ENCODE data around the gene TCF23.
"Not testable (repeated sequence)": the region's sequence is repeated elsewhere in the genome, so short reads cannot be mapped to it uniquely, and the experiment has no call there.

The TCF23 gene

DNA sequence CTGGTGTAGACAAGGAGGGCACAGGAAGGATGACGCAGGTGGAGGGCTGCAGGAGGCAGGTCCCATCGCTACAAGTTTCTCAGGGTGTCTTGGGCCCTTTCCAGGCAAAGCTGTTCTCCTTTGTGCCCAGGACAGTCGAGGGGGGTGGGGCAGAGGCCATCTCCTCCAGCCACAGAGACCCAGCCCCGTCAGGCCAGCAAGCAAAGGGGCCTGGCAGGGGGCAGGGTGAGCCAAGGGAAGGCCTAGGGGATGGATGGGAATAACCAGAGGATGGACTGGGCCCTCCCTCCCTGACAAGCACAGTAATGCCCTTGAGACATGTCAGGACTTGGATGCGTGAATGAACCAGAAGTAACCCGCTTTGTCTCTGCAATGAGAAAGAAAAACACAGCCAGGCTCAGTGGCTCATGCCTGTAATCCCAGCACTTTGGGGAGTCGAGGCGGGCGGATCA lies 6.3 kb downstream of the TCF23 start:
- DNase-seq, result no peak

DNA sequence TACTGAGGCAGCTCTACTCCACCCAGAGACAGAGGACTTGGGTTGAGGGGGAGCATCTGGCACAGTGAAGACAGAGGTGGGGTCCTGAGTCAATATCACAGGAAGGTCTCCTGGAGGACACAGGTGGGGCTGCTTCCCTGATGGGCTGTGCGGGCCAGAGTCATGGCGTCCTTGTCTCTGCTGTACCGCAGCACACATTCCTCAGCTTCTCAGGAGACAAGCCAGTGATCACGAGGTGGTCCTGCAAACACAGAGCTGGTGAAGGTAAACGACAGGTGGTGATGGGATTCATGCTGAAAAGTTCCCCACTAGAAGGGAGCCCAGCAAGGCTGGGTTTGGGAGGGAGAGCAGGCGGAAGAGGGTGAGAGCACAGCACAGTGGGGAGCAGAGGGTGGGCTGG lies 9.7 kb downstream of the TCF23 start:
- DNase-seq, result no peak

DNA sequence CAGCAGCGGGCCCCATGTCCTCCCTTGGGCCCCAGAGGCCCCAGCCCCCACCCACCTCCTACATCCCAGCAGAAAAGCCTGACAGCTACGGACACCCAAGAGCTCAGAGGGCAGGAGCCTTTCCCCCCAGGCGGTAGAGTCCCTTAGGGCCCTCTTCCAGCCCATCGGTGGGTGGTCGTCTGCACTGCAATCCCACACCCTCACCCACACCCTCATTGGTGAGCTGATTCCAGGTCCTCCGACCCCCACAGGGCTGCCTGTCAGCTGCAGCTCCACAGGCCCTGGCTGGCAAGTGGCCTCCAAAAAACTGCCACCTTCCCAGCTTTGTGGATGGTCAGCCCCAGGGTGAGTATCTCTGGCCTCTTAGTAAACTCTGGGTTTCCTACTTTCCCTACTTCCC lies 10.5 kb downstream of the TCF23 start:
- no peak for DNase-seq

DNA sequence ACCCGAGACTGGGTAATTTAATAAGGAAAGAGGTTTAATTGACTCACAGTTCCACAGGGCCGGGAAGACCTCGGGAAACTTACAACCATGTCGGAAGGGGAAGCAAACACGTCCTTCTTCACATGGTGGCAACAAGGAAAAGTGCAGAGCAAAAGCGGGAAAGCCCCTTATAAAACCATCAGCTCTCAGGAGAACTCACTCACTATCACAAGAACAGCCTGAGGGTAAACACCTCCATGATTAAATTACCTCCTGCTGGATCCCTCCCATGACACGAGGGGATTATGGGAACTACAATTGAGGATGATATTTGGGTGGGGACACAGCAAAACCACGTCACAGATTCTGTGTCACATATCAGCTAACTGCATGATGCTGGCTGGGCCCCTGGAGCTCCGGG lies 11.4 kb downstream of the TCF23 start:
- DNase-seq, result no peak

DNA sequence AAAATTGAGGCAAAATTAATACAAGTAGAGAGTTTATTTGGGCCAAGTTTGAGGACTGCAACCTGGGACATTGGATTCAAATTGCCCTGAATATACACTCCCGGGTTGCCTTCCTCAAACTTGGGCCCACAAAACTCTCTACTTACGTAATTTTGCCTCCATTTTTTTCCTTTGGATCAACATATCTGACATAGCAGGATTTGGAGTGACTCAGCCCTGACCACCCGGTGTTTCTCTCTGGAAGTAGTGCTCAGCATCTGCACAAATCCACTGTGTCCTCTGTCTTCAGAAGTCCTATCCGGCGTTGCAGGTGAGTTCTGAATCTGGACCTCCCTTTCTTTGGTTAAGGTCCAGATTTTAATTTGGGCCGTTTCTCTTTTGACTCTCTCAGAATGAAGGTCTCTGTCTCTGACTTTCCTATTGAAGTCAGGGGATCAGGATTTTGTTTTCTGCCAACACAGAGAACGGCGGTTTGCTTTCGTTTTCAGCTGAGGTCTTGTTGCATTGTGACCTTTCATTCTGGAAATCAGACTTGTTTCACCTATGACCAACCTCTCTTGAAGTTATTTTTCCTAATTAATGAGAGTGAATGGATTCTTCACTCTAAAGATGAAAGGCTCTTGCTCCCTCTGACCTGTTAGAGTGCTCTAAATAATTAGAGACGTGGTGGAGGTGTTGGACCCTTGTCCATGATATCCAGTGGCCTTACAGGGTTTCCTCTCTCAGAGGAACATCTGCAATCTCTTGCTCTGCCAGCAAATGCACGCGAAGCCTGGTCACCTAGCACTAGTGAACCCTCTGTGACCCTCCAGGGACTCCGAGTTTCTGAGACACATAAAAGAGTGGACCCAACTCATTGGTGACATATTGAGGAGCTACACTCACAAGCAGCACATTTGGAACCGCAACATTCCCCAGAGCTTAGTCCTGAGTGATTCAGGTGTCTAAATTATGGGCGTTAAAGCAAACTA lies 13.6 kb downstream of the TCF23 start:
- no peak for DNase-seq

DNA sequence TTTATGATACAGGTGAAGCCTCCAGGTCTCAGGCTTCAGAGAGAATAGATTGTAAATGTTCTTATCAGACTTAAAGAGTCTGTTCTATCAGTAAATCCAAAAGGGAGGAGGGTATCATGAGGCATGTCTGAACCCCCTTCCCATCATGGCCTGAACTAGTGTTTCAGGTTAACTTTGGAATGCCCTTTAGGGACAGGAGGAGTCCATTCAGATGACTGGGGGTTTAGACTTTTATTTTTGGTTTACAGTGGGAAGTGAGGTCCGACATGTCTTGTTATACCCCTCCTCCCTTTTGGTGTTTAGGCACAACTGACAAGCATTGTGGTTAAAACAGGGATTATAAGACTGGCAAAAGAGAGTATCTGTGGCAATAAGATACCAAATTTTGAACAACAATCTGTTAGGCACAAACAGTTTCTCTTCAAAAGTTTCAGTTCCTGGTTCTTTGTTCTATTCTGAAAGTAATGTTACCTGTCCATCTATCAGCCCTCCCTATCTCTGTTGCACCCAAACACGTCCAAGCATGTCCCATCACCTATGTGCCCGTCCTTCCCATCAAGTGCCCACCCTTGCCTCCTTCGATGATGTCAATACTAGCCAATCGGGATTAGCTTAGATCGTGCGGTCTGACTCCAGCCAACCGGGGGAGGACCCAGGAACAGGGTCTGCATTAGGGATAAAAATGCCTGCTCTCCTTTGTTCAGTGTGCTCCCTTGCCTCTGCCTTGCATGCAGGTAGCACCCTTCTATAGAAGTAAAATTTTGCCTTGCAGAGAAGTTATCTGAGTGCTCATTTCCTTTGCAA lies 16.4 kb downstream of the TCF23 start:
- DNase-seq, result no peak

DNA sequence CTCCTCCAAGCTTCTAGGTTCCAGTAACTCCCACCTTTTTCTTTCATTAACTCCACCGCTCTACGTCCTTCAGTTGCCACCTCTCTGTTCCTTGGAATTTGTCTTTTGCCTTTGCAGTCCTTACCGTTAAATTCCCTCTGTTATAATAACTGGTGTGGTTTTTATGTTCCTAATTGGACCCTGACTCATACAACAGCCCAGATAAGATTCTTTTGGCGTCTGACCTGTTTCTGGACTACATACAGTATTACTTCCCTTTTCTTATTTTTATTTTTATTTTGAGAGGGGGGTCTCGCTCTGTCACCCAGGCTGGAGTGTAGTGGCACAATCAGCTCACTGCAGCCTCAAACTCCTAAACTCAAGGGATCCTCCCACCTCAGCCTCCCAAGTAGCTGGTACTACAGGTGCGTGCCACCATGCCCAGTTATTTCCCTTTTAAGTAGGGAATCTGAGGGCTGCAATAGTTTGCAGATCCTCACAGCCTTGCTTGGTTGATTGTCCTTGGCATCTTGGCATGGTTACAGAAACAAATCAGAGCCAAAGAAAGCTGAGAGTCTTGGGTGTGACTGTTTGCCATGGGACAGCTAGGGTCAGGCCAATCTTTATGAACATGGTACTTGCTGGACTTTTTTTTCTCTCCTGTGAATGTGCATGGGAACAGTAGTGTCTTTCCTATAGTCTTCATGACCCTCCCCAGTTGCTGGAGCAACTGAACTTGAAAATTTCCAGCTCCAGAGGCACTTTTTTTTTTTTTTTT lies 22.0 kb downstream of the TCF23 start:
- no peak for DNase-seq

DNA sequence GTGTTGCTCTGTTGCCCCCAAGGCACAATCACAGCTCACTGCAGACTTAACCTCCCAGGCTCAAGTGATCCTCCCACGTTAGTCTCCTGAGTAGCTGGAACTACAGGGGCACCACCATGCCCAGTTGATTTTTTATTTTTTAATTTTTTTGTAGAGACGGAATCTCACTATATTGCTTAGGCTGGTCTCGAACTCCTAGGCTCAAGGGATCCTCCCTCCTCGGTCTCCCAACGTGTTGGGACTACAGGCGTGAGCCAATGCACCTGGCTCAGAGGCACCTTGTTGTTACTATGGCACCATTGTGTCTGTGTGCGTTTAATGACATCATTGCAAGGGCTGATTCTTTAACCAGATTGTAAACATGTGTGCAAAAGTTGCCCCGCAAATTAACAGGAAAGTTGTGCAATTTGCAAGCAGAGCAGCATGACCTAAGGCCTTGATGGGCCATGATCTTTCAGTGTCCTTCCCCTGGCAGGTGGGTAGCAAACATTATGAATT lies 22.6 kb downstream of the TCF23 start:
- no peak for DNase-seq

DNA sequence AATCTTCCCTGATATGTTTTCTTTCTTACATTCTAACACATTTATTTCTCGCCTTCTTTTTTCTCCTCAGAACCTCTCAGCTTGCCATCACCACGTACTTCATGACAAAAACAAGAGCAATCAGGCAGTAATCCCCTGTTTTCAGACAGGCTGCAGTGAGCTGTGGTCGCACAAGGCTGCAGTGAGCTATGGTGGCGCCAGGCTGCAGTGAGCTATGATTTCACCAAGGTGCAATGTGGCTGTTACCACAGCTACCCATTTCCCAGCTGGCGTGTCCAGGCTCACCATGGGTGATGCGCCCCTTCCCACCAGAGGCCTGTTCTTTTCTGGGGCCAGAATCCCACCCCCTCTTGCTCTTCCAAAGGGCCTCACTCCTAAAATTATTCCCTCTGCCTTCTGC lies 25.8 kb downstream of the TCF23 start:
- no peak for DNase-seq

DNA sequence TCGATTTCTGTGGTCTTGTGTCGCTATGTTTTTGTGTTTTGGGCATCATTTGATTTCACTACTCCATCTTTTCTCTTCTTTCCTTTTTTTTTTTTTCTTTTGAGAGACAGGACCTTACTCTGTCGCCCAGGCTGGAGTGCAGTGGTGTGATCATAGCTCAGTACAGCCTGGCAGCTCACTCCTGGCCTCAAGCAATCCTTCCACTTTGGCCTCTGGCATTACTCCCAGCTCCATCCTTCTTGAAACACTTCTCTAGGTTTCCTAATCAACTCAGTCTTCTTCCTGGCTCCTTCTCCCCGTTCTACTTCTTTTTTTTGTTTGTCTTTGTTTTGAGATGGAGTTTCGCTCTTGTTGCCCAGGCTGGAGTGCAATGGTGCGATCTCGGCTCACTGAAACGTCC lies 26.5 kb downstream of the TCF23 start:
- DNase-seq, result no peak

DNA sequence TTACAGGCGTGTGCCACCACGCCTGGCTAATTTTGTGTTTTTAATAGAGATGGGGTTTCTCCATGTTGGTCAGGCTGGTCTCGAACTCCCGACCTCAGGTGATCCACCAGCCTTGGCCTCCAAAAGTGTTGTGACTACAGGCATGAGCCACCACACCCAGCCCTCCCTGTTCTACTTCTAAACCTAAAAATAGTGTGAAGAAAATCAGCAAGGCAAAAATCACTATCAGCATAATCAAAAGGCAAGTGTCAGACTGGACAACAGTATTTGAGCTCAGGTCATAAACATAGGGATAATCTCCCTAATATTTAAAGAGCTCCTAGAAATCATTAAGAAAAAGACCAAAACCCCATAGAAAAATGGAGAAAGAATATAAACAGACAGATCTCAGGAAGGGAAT lies 27.0 kb downstream of the TCF23 start:
- not testable (repeated sequence) for DNase-seq

DNA sequence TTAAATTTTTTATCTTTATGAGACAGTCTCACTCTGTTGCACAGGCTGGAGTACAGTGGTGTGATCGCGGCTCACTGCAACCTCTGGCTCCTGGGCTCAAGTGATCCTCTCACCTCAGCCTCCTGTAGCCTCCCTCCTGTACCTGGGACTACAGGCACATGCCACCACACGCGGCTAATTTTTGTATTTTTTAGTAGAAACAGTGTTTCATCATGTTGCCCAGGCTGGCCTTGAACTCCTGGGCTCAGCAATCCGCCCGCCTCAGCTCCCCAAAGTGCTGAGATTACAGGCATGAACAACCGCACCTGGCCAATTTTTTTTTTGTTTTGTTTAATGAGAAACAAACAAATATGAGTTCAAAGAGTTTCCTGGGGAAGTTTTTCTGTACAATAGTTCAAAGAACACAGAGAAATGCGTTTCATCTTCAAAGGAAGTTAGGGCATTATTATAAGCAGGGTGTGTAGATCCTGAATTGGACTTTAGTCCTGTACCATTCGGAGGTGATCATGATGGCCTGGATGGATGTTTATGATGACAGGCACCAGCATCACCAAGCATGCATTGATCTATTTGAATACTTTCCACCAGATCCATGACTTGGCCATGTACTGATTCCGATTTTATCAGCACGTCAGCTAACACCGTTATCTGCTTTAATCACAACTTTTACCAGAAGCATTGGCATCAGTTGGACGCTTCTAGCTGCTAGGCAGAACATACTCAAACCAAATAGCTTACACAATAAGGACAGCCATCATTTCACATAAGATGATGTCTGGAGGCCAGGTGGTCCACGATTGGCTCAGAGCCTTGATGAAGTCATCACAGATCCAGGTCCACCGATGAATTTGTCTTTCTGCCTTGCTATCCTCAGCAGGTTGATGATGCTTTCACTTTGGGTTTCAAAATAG lies 28.9 kb downstream of the TCF23 start:
- DNase-seq, result no peak

DNA sequence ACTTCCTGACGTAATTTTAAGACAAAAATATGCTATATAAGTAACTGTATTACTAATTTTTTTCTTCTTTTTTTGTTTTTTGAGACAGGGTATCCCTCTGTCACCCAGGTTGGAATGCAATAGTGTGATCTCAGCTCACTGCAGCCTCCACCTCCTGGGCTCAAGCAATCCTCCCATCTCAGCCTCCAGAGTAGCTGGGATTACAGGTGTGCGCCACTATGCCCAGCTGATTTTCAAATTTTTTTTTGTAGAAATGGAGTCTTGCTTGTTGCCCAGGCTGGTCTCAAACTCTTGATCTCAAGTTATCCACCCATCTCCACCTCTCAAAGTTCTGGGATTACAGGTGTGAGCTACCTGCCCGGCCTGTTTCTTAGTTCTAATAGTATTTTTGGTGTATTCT lies 29.7 kb downstream of the TCF23 start:
- no peak for DNase-seq

DNA sequence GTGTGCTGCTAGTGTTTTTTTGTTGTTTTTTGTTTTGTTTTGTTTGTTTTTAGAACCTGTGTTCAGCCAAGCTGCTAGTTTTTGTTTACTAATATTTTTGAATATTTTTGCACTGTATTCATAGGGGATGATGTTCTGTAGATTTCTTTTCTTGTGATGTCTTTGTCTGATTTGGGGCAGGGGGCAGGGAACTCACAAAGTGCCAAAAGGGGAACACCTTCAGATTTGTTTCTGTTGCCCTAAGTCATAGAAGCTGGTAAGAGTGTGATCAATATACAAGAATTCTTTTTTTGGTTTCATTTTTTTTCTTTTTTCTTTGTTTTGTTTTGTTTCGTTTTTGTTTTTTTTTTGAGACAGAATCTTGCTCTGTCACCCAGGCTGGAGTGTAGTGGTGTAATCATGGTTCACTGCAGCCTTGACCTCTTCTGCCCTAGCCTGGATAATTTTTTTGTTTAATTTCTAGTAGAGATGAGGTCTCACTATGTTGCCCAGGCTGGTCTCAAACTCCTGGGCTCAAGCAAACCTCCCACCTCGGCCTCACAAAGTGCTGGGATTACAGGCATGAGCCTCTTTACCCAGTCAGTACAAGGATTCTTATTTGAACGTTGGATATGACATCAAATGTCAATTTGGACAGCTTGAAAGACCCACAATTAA lies 30.7 kb downstream of the TCF23 start:
- no peak for DNase-seq

DNA sequence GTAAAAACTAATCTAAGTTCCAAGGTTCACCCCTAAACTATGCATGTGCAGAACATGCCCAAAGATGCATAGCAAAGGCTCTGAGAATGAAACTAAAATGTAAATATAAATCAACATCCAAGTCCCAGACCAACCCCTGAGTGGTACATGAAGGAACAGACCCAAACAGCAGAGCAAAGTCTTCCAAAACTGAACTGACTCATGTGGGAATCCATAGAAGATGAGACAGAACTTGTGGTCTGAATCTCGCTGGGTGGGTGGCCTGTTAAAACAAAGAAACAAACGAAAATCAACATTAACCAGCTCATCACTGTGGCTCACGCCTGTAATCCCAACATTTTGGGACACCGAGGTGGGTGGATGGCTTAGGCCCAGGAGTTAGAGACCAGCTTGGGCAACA lies 33.5 kb downstream of the TCF23 start:
- DNase-seq, result no peak

DNA sequence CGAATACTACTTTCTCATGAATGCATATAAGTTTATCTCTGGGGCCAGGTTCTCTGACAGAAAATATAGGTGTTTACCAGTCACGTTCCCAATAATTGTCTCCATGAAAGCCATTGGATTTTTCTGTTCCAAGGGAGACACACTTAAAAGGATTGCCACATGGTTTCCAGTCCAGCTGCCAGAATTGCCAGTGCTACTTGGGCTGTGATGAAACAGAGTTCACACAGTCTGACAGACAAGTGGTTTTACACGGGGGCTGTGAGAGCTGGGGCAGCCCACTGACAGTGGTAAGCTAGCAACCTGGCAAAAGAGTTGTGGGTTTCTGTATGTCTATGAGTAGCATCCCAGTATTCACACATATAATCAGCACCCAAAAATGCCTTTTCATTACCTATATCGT lies 35.3 kb downstream of the TCF23 start:
- DNase-seq, result no peak

DNA sequence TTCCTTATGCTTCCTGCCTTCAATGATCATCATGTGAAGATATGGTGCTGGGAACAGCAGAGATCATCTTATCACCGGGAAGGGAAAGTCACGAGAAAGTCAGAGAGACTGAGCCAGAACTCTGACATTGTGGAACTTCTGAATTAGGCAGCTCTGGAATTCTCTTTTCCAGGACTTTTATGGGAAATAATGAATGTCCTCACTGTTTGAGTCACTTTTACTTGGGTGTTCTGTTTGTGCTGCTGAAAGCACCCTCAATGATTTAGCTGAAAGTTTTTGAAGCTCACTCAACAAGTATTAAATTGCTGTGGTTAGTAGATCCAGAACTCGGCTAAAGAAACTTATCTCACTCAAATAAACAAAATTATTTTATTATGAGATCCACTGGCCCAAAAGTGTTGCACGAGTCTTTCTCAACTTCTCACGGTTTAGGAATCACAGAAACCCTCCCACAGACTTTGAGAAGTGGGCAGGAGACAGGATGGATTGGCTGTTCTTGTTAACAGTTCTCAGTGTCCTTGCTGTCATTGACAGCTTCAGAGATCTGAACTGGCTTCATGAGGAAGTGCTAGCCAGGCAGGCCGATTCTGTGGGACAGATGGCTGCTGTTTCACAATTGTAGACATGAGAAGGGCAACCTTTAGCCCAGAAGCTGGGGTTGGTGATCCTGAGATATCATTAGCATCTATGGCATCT lies 36.7 kb downstream of the TCF23 start:
- DNase-seq, result no peak

DNA sequence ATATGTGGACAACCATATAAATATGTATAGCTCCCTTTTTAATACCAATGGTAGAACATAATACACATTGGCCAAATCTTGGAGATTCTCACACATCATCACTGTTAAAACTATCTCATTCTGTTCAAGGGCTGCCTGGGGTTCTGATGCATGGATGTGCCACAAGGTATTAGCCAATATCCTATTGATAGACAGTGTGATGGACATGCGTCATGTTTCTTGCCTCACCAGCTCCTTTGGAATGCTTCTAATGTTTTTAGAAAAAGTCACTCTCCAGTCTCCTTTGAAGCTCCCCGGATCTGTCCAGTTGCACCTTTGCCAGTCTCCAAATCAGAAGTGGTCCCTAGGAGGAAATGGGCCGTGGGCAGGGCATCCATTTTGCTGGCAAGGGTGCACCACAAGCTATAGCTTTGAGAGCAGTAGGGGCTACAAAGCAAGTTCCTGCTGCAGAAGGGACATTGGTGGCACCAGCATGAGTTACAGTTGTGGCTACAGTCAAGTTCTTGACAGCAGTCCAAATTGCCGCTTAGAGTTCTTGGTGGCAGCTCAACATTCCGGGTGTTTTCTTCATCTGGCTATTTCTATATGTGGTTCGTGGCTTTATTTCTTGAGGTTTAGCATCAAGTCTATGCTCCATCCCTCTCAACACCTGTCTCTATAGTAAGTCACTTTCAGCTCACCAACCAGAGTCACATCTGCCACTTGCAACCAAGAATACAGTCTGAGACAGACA lies 38.0 kb downstream of the TCF23 start:
- DNase-seq, result no peak

DNA sequence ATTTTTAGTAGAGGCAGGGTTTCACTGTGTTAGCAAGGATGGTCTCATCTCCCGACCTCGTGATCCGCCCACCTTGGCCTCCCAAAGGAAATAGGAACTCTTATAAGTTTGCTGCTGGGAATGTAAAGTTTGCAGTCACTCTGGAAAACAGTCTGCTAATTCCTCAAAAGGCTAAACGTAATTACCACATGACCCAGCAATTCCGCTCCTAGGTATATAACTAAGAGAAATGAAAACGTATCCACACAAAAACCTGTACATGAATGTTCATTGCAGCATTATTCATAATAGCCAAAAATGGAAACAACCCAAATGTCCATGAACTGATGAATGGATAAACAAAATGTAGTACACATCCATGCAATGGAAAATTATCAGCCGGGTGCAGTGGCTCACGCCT lies 41.2 kb downstream of the TCF23 start:
- DNase-seq, result no peak

Data from central memory CD4-positive, alpha-beta T cell (primary cell).